H9 (cell line): ENCODE measurements around the gene VMAC. TPM values are rescaled to one million over a fixed set of nuclear protein-coding genes. Genes with fewer than 3 reads are reported as not detected.

Source experiments
- DNase-seq: peaks from one replicate; pipeline ENCODE4 v3.0.0-alpha.2; 2017
- H2AFZ ChIP-seq: one replicate; pipeline ENCODE4 v1.6.1; 2013; ENCODE audit warnings: mild to moderate bottlenecking, low read length, control low read depth, moderate library complexity
- H2AK5ac ChIP-seq: 2 replicates; pipeline ENCODE4 v1.6.1; 2013; ENCODE audit warnings: low read length, control low read depth, mixed read lengths; ENCODE audit not compliant: insufficient read length
- H2BK120ac ChIP-seq: one replicate; pipeline ENCODE4 v1.6.1; 2013; ENCODE audit warnings: low read depth, mild to moderate bottlenecking, low read length, control low read depth, inconsistent platforms; ENCODE audit not compliant: poor library complexity, severe bottlenecking
- H2BK12ac ChIP-seq: 2 replicates; pipeline ENCODE4 v1.6.1; 2013; ENCODE audit warnings: low read length, control low read depth, mixed read lengths, low read depth; ENCODE audit not compliant: insufficient read length
- H2BK15ac ChIP-seq: 2 replicates; pipeline ENCODE4 v1.6.1; 2013; ENCODE audit warnings: low read depth, low read length, control low read depth
- H2BK20ac ChIP-seq: one replicate; pipeline ENCODE4 v1.6.1; 2013; ENCODE audit warnings: low read depth, mild to moderate bottlenecking, low read length, control low read depth, inconsistent platforms; ENCODE audit not compliant: poor library complexity, severe bottlenecking
- H2BK5ac ChIP-seq: 2 replicates; pipeline ENCODE4 v1.6.1; 2013; ENCODE audit warnings: low read length, control low read depth, mixed read lengths; ENCODE audit not compliant: insufficient read length
- H3K14ac ChIP-seq: 2 replicates; pipeline ENCODE4 v1.6.1; 2013; ENCODE audit warnings: low read length, control low read depth; ENCODE audit not compliant: insufficient read depth
- H3K18ac ChIP-seq: 2 replicates; pipeline ENCODE4 v1.6.1; 2013; ENCODE audit warnings: low read depth, mild to moderate bottlenecking, mixed read lengths, low read length, control low read depth; ENCODE audit not compliant: insufficient read length
- H3K23ac ChIP-seq: 2 replicates; pipeline ENCODE4 v1.6.1; 2013; ENCODE audit warnings: low read length, control low read depth, mixed read lengths, low read depth; ENCODE audit not compliant: insufficient read length
- H3K23me2 ChIP-seq: 2 replicates; pipeline ENCODE4 v1.6.1; 2013; ENCODE audit warnings: low read depth, mild to moderate bottlenecking, mixed read lengths, low read length, control low read depth; ENCODE audit not compliant: insufficient read length, poor library complexity, severe bottlenecking
- H3K27ac ChIP-seq: 2 replicates; pipeline ENCODE4 v1.5.1; 2013; ENCODE audit warnings: low read length, control low read depth, mixed read lengths, low read depth; ENCODE audit not compliant: insufficient read length
- H3K27me3 ChIP-seq: 2 replicates; pipeline ENCODE4 v1.6.1; 2013; ENCODE audit warnings: low read length, control low read depth, inconsistent platforms; ENCODE audit not compliant: insufficient read depth
- H3K4ac ChIP-seq: 2 replicates; pipeline ENCODE4 v1.6.1; 2013; ENCODE audit warnings: low read depth, mild to moderate bottlenecking, control low read depth, inconsistent platforms, low read length, moderate library complexity
- H3K4me1 ChIP-seq: 2 replicates; pipeline ENCODE4 v1.6.1; 2013; ENCODE audit warnings: low read length, control low read depth, inconsistent platforms; ENCODE audit not compliant: insufficient read depth
- H3K4me2 ChIP-seq: 2 replicates; pipeline ENCODE4 v1.6.1; 2013; ENCODE audit warnings: low read length, control low read depth, mixed read lengths; ENCODE audit not compliant: insufficient read length, insufficient read depth
- H3K56ac ChIP-seq: 2 replicates; pipeline ENCODE4 v1.6.1; 2013; ENCODE audit warnings: low read depth, mild to moderate bottlenecking, mixed read lengths, low read length, control low read depth; ENCODE audit not compliant: insufficient read length
- H3K79me1 ChIP-seq: 2 replicates; pipeline ENCODE4 v1.6.1; 2013; ENCODE audit warnings: low read depth, mild to moderate bottlenecking, moderate library complexity, low read length, control low read depth, inconsistent platforms; ENCODE audit not compliant: insufficient read depth, poor library complexity, severe bottlenecking
- H3K79me2 ChIP-seq: 2 replicates; pipeline ENCODE4 v1.6.1; 2013; ENCODE audit warnings: low read length, control low read depth, inconsistent platforms; ENCODE audit not compliant: insufficient read depth
- H3K9ac ChIP-seq: 2 replicates; pipeline ENCODE4 v1.6.1; 2013; ENCODE audit warnings: low read length, control low read depth, mixed read lengths; ENCODE audit not compliant: insufficient read length; ENCODE audit errors: extremely low read depth
- H3K9me3 ChIP-seq: one replicate; pipeline ENCODE4 v1.6.1; 2013; ENCODE audit warnings: low read depth, low read length, inconsistent platforms; ENCODE audit not compliant: control insufficient read depth
- H3T11ph ChIP-seq: one replicate; pipeline ENCODE4 v1.6.1; 2013; ENCODE audit warnings: mild to moderate bottlenecking, low read length, control low read depth, inconsistent platforms
- H4K20me1 ChIP-seq: one replicate; pipeline ENCODE4 v1.6.1; 2013; ENCODE audit not compliant: control insufficient read depth, insufficient read length, insufficient read depth
- H4K5ac ChIP-seq: 2 replicates; pipeline ENCODE4 v1.6.1; 2013; ENCODE audit warnings: low read depth, mild to moderate bottlenecking, mixed read lengths, low read length, control low read depth; ENCODE audit not compliant: insufficient read length
- H4K8ac ChIP-seq: replicated peaks from 2 replicates; pipeline ENCODE4 v1.6.1; 2013; ENCODE audit warnings: low read length, control low read depth, mixed read lengths, low read depth; ENCODE audit not compliant: insufficient read length
- H4K91ac ChIP-seq: 2 replicates; pipeline ENCODE4 v1.6.1; 2013; ENCODE audit warnings: low read depth, mild to moderate bottlenecking, moderate library complexity, mixed read lengths, low read length, control low read depth; ENCODE audit not compliant: insufficient read length
- H3K27ac Mint-ChIP-seq, 3 experiments: 2 replicates in 2 of 3; 3 replicates in 1 of 3; pipeline ENCODE4 v1.8.0; 2020 to 2021; ENCODE audit warnings: mixed read lengths in 3 of 3, mild to moderate bottlenecking in 1 of 3, moderate library complexity in 1 of 3
- H3K27me3 Mint-ChIP-seq: 2 replicates; pipeline ENCODE4 v1.8.0; 2021; ENCODE audit warnings: low read depth, mild to moderate bottlenecking, moderate library complexity, mixed read lengths
- H3K36me3 Mint-ChIP-seq, 3 experiments: 2 replicates in 2 of 3; 3 replicates in 1 of 3; pipeline ENCODE4 v1.8.0; 2020 to 2021; ENCODE audit warnings: low read depth in 3 of 3, mixed read lengths in 3 of 3; ENCODE audit not compliant: insufficient read depth in 1 of 3
- H3K4me1 Mint-ChIP-seq, 2 experiments: 2 replicates each; pipeline ENCODE4 v1.8.0; 2020; ENCODE audit warnings: mixed read lengths in 2 of 2
- H3K4me3 Mint-ChIP-seq, 2 experiments: 2 replicates in 1 of 2; 3 replicates in 1 of 2; pipeline ENCODE4 v1.8.0; 2020 to 2021; ENCODE audit warnings: mild to moderate bottlenecking in 2 of 2, mixed read lengths in 2 of 2, moderate library complexity in 1 of 2
- H3K9me3 Mint-ChIP-seq, 2 experiments: 2 replicates in 1 of 2; 3 replicates in 1 of 2; pipeline ENCODE4 v1.8.0; 2020; ENCODE audit warnings: mild to moderate bottlenecking in 2 of 2, mixed read lengths in 2 of 2, moderate library complexity in 1 of 2
- CTCF ChIP-seq: fragments of 200-600 bp; sonication (generic); conservative IDR thresholded peaks from 3 replicates; pipeline ENCODE4 v1.8.0; 2021; ENCODE audit warnings: antibody characterized with exemption, mild to moderate bottlenecking
- WGBS: extraction: QIAGEN DNeasy Blood & Tissue Kit; methylation state at CpG from one replicate; pipeline ENCODE4 v1.1.7; 2013; ENCODE audit warnings: missing lambda C conversion rate, low lambda C conversion rate, mixed read lengths; ENCODE audit not compliant: insufficient read length; ENCODE audit errors: extremely low coverage; 5-methylcytosine and 5-hydroxymethylcytosine counted together
- total RNA-seq: library from RNA; stranded (reverse); gene quantifications from 2 replicates; pipeline ENCODE4 v1.2.1, GENCODE V29; 2021

Gene VMAC
- total RNA-seq, 1 experiment from 2014 or later, result 2.2 TPM

GRCh38 chr19:5925830-5926427 lies 21.3 kb downstream of the VMAC start:
- Histone ChIP-seq H4K5ac (no peak overlapping the region), H2AK5ac (no peak overlapping the region), H3T11ph (no peak overlapping the region), H3K4ac (no peak overlapping the region), H3K4me2 (no peak overlapping the region), H4K91ac (no peak overlapping the region), H3K79me2 (no peaks in the 10 kb centered on the region), H3K56ac (no peak overlapping the region), H2BK20ac (no peak overlapping the region), H3K9me3 (no peaks in the 10 kb centered on the region), H3K79me1 (no peaks in the 10 kb centered on the region), H3K9ac (no peak overlapping the region), H3K23ac (no peak overlapping the region), H2BK12ac (no peak overlapping the region), H3K4me1 (no peaks in the 10 kb centered on the region), H4K20me1 (peaks cover 3% of the 10 kb centered on the region), H2BK120ac (no peak overlapping the region), H3K14ac (no peak overlapping the region), H3K27me3 (no peaks in the 10 kb centered on the region), H2AFZ (no peak overlapping the region), H4K8ac (no peak overlapping the region), H2BK5ac (no peak overlapping the region), H2BK15ac (no peak overlapping the region), H3K27ac (no peak overlapping the region), H3K18ac (no peak overlapping the region), H3K23me2 (no peaks in the 10 kb centered on the region)
- no peak for TF ChIP-seq CTCF
- no peaks in the 10 kb centered on the region for H3K27me3 Mint-ChIP-seq
- no CpG with 5 or more reads among the region's 18 CpGs for WGBS
- H3K9me3 Mint-ChIP-seq, result no peaks in the 10 kb centered on the region
- H3K36me3 Mint-ChIP-seq, result peaks cover 44 to 95% (median 84%) of the 10 kb centered on the region in 3 experiments
- DNase-seq, result no peak
- no peak overlapping the region for H3K4me3 Mint-ChIP-seq
- no peak overlapping the region for H3K27ac Mint-ChIP-seq
- H3K4me1 Mint-ChIP-seq, result no peaks in the 10 kb centered on the region
